Measurements from ENCODE around the gene PTPA. TPM values are rescaled to one million over a fixed set of nuclear protein-coding genes. Genes with fewer than 3 reads are reported as not detected.
"Not testable (repeated sequence)": the region's sequence is repeated elsewhere in the genome, so short reads cannot be mapped to it uniquely, and the experiment has no call there.

PTPA gene
- total RNA-seq, 3 donors from 2014 or later, result 95.3 to 109 (median 109) TPM

- TF ChIP-seq CTCF (IDR thresholded peaks at IDR 0.05), result no peak
- Histone ChIP-seq H3K4me3 (no peak overlapping the region), H3K9me3 (peaks cover 4% of the 10 kb centered on the region), H3K36me3 (ENCODE audit: low read depth) (no peaks in the 10 kb centered on the region), H3K4me1 (ENCODE audit: low read depth) (no peaks in the 10 kb centered on the region)
- no peak for DNase-seq
- intact Hi-C loops (cut with DNase I, micrococcal nuclease), result no loop called here
- ATAC-seq, result no peak
Measured at GRCh38 chr9:129191234-129191633, 80.0 kb downstream of the PTPA start.

DNA sequence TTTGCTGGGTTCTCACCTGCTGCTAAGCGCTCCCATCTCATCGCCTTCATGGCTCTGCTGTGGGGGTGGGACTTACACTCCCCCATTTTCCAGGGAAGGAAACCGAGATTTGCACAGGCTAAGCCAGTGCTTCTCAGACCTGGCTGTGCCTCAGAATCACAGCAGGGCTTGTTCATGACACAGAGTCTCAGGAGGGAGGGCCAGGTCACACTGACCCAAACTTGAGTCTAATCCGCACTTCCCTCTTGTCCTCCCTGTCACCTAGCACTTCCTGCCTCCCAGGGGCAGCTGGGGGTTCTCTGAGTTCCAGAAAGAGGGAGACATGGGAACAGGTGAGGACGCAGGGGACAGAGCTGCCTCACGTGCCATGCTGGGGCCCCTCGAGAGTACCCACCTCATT lies 82.4 kb downstream of the PTPA start:
- no peaks in the 10 kb centered on the region for H3K36me3 ChIP-seq (ENCODE audit: low read depth)
- peaks cover 2% of the 10 kb centered on the region for H3K9me3 ChIP-seq
- ATAC-seq (no peak), DNase-seq (no peak)
- no peak for TF ChIP-seq CTCF (IDR thresholded peaks at IDR 0.05)
- no peaks in the 10 kb centered on the region for H3K4me1 ChIP-seq (ENCODE audit: low read depth)
- intact Hi-C loops (cut with DNase I, micrococcal nuclease), result no loop called here
- no peak overlapping the region for H3K4me3 ChIP-seq

DNA sequence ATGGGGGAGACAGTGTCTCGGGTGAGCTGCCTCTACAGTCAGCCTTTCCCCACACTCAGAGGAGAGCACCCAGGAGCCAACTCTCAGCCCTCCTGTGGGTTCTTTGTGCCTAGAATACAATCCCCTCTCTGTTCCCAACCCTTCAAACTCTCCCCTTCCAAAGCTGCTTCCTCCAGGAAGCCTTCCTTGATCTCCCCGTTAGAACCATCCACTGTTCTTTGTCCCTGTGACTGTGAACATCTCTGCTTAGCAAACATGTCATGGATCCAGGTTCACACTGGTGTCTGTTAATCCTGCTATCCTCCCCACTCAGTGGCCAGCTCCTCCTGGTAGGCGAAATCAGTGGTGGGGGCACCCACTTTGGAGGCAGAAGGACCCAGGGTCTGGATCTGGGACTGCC lies 83.0 kb downstream of the PTPA start:
- no peak for ATAC-seq
- intact Hi-C loops (cut with DNase I, micrococcal nuclease), result no loop called here
- no peak for DNase-seq

DNA sequence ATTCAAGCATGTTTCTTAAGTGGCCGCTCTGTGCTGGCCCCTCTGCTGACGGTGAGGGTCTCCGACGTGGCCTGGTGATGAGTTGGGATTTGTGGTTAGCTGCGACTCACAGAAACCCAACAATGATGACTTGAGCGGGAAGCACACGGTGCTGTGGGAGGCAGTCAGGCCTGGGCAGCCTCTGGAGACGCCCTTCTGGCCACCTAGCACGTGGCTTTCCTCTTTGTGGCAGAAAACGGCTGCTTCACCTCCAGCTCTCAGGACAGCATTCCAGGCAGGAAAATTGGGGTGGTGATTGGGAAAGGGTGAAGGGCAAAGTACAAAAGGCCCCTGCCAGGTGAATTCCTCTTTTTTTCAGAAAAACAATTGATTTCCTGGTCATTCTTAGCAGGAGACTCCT lies 84.4 kb downstream of the PTPA start:
- intact Hi-C loops (cut with DNase I, micrococcal nuclease), result no loop called here
- Histone ChIP-seq H3K4me3 (no peak overlapping the region), H3K36me3 (ENCODE audit: low read depth) (no peaks in the 10 kb centered on the region), H3K9me3 (peaks cover 2% of the 10 kb centered on the region), H3K4me1 (ENCODE audit: low read depth) (no peaks in the 10 kb centered on the region)
- TF ChIP-seq CTCF (IDR thresholded peaks at IDR 0.05), result no peak
- DNase-seq (no peak), ATAC-seq (no peak)

More for the DNA sequence above, 83.0 kb downstream of the PTPA start:
- Histone ChIP-seq H3K9me3 (peaks cover 2% of the 10 kb centered on the region), H3K4me3 (no peak overlapping the region), H3K36me3 (ENCODE audit: low read depth) (no peaks in the 10 kb centered on the region), H3K4me1 (ENCODE audit: low read depth) (no peaks in the 10 kb centered on the region)
- no peak for TF ChIP-seq CTCF (IDR thresholded peaks at IDR 0.05)

GRCh38 chr9:129197045-129197444 lies 85.8 kb downstream of the PTPA start:
- H3K36me3 ChIP-seq (ENCODE audit: low read depth); intact Hi-C loops (cut with DNase I, micrococcal nuclease); DNase-seq; H3K4me3 ChIP-seq; H3K9me3 ChIP-seq; H3K4me1 ChIP-seq (ENCODE audit: low read depth); ATAC-seq: not testable (repeated sequence)

GRCh38 chr9:129197978-129198318 lies 86.7 kb downstream of the PTPA start:
- ATAC-seq, result no peak
- Histone ChIP-seq H3K4me3 (no peak overlapping the region), H3K4me1 (ENCODE audit: low read depth) (no peaks in the 10 kb centered on the region), H3K9me3 (no peaks in the 10 kb centered on the region), H3K36me3 (ENCODE audit: low read depth) (no peaks in the 10 kb centered on the region)
- TF ChIP-seq CTCF (IDR thresholded peaks at IDR 0.05), result no peak
- DNase-seq, result no peak
- intact Hi-C loops (cut with DNase I, micrococcal nuclease), result no loop called here

Other genes with a start within 250 kb of the PTPA start
- 1 to 10 TPM; 1.9 to 6.4 (median 2.9) TPM for gene KYAT1, start 229.5 kb upstream of the PTPA start, total RNA-seq
- 10 to 100 TPM; 25.3 to 48.5 (median 25.4) TPM for gene LRRC8A, start 229.3 kb upstream of the PTPA start, total RNA-seq
- gene PHYHD1, start 190.4 kb upstream of the PTPA start, total RNA-seq, result 10 to 100 TPM in 1 of 3 donors, 1 to 10 TPM in 2; 2.2 to 19.0 (median 5.2) TPM
- gene DOLK, start 163.8 kb upstream of the PTPA start, total RNA-seq, result 1 to 10 TPM; 8.7 to 9.9 (median 9.7) TPM
- 10 to 100 TPM; 24.4 to 36.7 (median 30.4) TPM for gene NUP188, start 163.7 kb upstream of the PTPA start, total RNA-seq
- 100 to 1,000 TPM; 107 to 158 (median 128) TPM for gene SH3GLB2, start 83.1 kb upstream of the PTPA start, total RNA-seq
- 10 to 100 TPM; 56.2 to 89.4 (median 57.1) TPM for gene MIGA2, start 74.8 kb upstream of the PTPA start, total RNA-seq
- gene DOLPP1, start 30.3 kb upstream of the PTPA start, total RNA-seq, result 10 to 100 TPM; 27.6 to 59.7 (median 48.3) TPM
- gene CRAT, start 622 bp upstream of the PTPA start, total RNA-seq, result 10 to 100 TPM; 62.0 to 86.5 (median 71.2) TPM
- 1 to 10 TPM; 5.8 to 8.2 (median 8.0) TPM for gene IER5L, start 66.8 kb downstream of the PTPA start, total RNA-seq

Measured in mucosa of descending colon (tissue), 3 donors.